ENCODE measurements around the gene PIMREG.
"Not testable (repeated sequence)": the region's sequence is repeated elsewhere in the genome, so short reads cannot be mapped to it uniquely, and the experiment has no call there.

- not testable (repeated sequence) for TF ChIP-seq CTCF, POLR2A (IDR thresholded peaks at IDR 0.05)
Measured at GRCh38 chr17:6482796-6483195, 38.5 kb downstream of the PIMREG start.
